Gastroesophageal sphincter (tissue), 4 donors: ENCODE measurements around the gene RAD52. TPM values are rescaled to one million over a fixed set of nuclear protein-coding genes. Genes with fewer than 3 reads are reported as not detected.

ENCODE experiments used
- ATAC-seq: fragments of 150-250 bp; one replicate; pipeline ENCODE4 v1.9.1; 2016; ENCODE audit warnings: mild to moderate bottlenecking, moderate library complexity
- H3K27ac ChIP-seq, 4 donors: fragments of 200-600 bp; sonication (generic) in 3 of 4; 1 replicate in 3 of 4; 2 replicates in 1 of 4; pipeline ENCODE4 v1.5.1; 2016 to 2019
- H3K27me3 ChIP-seq: fragments of 200-600 bp; sonication (generic); one replicate; pipeline ENCODE4 v1.5.1; 2019
- H3K36me3 ChIP-seq, 2 donors: fragments of 200-600 bp; sonication (generic); one replicate each; pipeline ENCODE4 v1.5.1; 2019; ENCODE audit warnings: control low read depth in 1 of 2
- H3K4me1 ChIP-seq, 3 donors: fragments of 200-600 bp; sonication (generic); 1 replicate in 2 of 3; 2 replicates in 1 of 3; pipeline ENCODE4 v1.5.1; 2016 to 2019; ENCODE audit warnings: control low read depth in 2 of 3
- H3K4me3 ChIP-seq, 2 donors: fragments of 200-600 bp; sonication (generic); one replicate each; pipeline ENCODE4 v1.5.1; 2019; ENCODE audit warnings: mild to moderate bottlenecking in 1 of 2, moderate library complexity in 1 of 2
- H3K9me3 ChIP-seq, 3 donors: fragments of 200-600 bp; sonication (generic); one replicate each; pipeline ENCODE4 v1.5.1; 2017 to 2019; ENCODE audit warnings: control low read depth in 2 of 3
- EP300 ChIP-seq: sonication (generic); formaldehyde crosslinking; IDR thresholded peaks from one replicate; pipeline ENCODE4 v1.6.1; 2017; ENCODE audit warnings: antibody characterized with exemption, mild to moderate bottlenecking
- POLR2A ChIP-seq, 2 donors: fragments of 450-650 bp; IDR thresholded peaks; one replicate each; pipeline ENCODE4 v1.6.1; 2017; ENCODE audit warnings: antibody characterized with exemption in 2 of 2, mild to moderate bottlenecking in 2 of 2, moderate library complexity in 1 of 2
- POLR2AphosphoS5 ChIP-seq: sonication (generic); formaldehyde crosslinking; IDR thresholded peaks from one replicate; pipeline ENCODE4 v1.6.1; 2017; ENCODE audit warnings: antibody characterized with exemption
- WGBS, 2 donors: methylation state at CpG; one replicate each; pipeline ENCODE4 v1.1.5; 2018; ENCODE audit warnings: low coverage in 1 of 2; 5-methylcytosine and 5-hydroxymethylcytosine counted together
- total RNA-seq, 4 donors: library from RNA; depleted of rRNA; stranded (reverse); fragments of >200 nt; gene quantifications; one replicate each; pipeline ENCODE4 v1.1.0, GENCODE V29; 2016
- TF ChIP-seq, protein P1 (sequence below), 4 experiments: fragments of 200-600 bp in 2 of 4; fragments of 450-650 bp in 2 of 4; sonication (generic) in 1 of 4; IDR thresholded peaks; one replicate each; pipeline ENCODE4 v1.5.1; 2017 to 2019; ENCODE audit warnings: antibody characterized with exemption in 4 of 4, mild to moderate bottlenecking in 2 of 4, moderate library complexity in 2 of 4

The RAD52 gene
- total RNA-seq, 4 donors from 2014 or later: 10.0 to 17.7 (median 13.5) TPM

DNA sequence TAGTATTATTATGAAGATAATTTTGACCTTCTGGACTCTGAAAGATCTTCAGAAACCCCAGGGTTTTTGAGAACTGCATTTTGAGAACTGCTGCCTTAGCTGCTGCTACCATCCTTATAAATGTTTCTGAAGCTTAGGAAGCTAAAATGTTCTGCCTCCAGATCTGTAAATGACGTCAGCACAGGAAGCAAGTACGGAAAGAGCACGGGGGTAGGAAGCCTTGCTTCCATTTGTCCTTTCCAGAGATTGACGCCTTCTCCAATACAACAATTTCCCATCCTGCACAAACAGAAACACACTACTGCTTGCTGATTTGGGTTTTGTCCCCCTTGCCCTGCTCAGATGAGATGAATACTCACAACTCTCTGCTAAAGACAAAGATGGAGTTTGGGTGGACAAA lies 17.9 kb downstream of the RAD52 start:
- H3K9me3 ChIP-seq: no peaks in the 10 kb centered on the region
- 69 to 83% methylated on average over 4 of the region's 4 CpGs for WGBS, 2 donors
- H3K27me3 ChIP-seq: no peaks in the 10 kb centered on the region
- TF ChIP-seq, protein P1, sequence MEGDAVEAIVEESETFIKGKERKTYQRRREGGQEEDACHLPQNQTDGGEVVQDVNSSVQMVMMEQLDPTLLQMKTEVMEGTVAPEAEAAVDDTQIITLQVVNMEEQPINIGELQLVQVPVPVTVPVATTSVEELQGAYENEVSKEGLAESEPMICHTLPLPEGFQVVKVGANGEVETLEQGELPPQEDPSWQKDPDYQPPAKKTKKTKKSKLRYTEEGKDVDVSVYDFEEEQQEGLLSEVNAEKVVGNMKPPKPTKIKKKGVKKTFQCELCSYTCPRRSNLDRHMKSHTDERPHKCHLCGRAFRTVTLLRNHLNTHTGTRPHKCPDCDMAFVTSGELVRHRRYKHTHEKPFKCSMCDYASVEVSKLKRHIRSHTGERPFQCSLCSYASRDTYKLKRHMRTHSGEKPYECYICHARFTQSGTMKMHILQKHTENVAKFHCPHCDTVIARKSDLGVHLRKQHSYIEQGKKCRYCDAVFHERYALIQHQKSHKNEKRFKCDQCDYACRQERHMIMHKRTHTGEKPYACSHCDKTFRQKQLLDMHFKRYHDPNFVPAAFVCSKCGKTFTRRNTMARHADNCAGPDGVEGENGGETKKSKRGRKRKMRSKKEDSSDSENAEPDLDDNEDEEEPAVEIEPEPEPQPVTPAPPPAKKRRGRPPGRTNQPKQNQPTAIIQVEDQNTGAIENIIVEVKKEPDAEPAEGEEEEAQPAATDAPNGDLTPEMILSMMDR (IDR thresholded peaks at IDR 0.05): no peak
- TF ChIP-seq EP300 (no peak), POLR2A (IDR thresholded peaks at IDR 0.05) (no peak), POLR2AphosphoS5 (no peak)
- peaks cover 0 to 70% of the 10 kb centered on the region in 2 donors for H3K36me3 ChIP-seq
- H3K4me1 ChIP-seq: no peaks in the 10 kb centered on the region
- H3K4me3 ChIP-seq: no peak overlapping the region
- no peak overlapping the region for H3K27ac ChIP-seq
- ATAC-seq: no peak

DNA sequence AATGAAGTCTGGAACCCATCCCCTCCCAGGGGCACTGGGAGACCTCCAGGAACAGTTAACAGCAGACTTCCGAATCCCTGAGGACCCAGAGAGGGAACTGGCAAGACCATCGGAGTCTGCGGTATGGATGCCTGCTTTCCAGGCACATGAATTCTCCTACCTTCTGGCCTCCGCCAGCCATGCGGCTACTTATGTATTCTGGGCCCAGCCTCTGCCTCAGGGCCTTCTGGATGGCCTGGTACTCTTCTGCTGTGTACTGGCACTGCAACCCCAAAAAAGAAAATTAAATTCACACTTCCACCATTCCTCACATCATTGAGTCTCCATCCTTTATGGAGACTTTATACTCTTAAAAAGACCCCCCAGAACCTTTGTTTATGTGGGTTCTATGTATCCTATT lies 18.4 kb downstream of the RAD52 start:
- TF ChIP-seq POLR2A (IDR thresholded peaks at IDR 0.05): no peak
- no peak for TF ChIP-seq POLR2AphosphoS5
- TF ChIP-seq, protein P1 (IDR thresholded peaks at IDR 0.05): no peak
- TF ChIP-seq EP300: no peak
- H3K36me3 ChIP-seq: peaks cover 0 to 70% of the 10 kb centered on the region in 2 donors
- H3K4me3 ChIP-seq: no peak overlapping the region
- no peaks in the 10 kb centered on the region for H3K4me1 ChIP-seq
- no peaks in the 10 kb centered on the region for H3K27me3 ChIP-seq
- 97 to 100% methylated on average over 2 to 4 of the region's 5 CpGs for WGBS, 2 donors
- H3K27ac ChIP-seq: no peak overlapping the region
- no peak for ATAC-seq
- H3K9me3 ChIP-seq: no peaks in the 10 kb centered on the region

DNA sequence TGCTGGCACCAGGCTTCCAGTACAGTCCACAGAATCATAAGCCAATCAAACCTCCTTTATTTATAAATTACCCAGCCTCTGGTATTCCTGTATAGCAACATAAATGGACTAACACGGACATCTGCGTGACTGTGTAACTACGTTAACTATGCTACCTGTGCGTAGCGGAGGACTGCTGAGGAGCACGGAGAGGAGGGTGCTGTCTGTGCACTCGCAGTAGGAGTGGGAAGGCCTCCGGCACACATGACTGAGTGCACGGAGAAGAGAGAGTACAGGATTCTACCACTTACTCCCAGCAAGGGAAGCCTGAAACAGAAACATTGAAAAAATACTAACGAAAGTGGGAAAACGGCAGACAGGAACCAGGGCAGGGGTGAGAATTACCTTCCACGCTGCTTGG lies 22.9 kb downstream of the RAD52 start:
- WGBS, 2 donors: 92 to 94% methylated on average over 9 of the region's 12 CpGs
- H3K36me3 ChIP-seq: peaks cover 0 to 90% of the 10 kb centered on the region in 2 donors
- H3K9me3 ChIP-seq: no peaks in the 10 kb centered on the region
- no peak for ATAC-seq
- H3K4me1 ChIP-seq: no peaks in the 10 kb centered on the region
- no peaks in the 10 kb centered on the region for H3K27me3 ChIP-seq
- TF ChIP-seq, protein P1 (IDR thresholded peaks at IDR 0.05): no peak
- TF ChIP-seq POLR2AphosphoS5: no peak
- TF ChIP-seq POLR2A (IDR thresholded peaks at IDR 0.05): no peak
- TF ChIP-seq EP300: no peak
- H3K4me3 ChIP-seq: no peak overlapping the region
- H3K27ac ChIP-seq: no peak overlapping the region

DNA sequence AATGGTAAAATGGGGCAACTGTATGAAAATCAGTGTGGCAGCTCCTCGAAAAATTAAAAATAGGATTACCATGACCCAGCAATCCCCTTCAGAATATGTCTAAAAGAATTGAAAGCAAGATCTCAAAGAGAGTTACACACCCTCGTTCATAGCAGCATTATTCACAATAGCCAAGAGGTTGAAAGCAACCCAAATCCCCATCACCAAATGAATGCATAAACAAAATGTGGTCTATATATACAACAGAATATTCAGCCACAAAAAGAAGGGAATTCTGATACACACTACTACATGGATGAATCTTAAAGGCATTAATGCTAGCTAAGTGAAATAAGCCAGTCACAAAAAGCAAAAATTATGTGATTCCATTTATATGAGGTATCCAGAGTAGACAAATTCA lies 27.2 kb downstream of the RAD52 start:
- TF ChIP-seq, protein P1 (IDR thresholded peaks at IDR 0.05): no peak
- no peak for TF ChIP-seq EP300
- TF ChIP-seq POLR2AphosphoS5: no peak
- TF ChIP-seq POLR2A (IDR thresholded peaks at IDR 0.05): no peak
- no peak for ATAC-seq
- no peak overlapping the region for H3K27ac ChIP-seq
- H3K27me3 ChIP-seq: no peaks in the 10 kb centered on the region
- H3K9me3 ChIP-seq: no peaks in the 10 kb centered on the region
- WGBS, 2 donors: 43 to 50% methylated on average over 2 of the region's 2 CpGs
- H3K36me3 ChIP-seq: peaks cover 0 to 74% of the 10 kb centered on the region in 2 donors
- no peak overlapping the region for H3K4me3 ChIP-seq
- H3K4me1 ChIP-seq: no peaks in the 10 kb centered on the region

DNA sequence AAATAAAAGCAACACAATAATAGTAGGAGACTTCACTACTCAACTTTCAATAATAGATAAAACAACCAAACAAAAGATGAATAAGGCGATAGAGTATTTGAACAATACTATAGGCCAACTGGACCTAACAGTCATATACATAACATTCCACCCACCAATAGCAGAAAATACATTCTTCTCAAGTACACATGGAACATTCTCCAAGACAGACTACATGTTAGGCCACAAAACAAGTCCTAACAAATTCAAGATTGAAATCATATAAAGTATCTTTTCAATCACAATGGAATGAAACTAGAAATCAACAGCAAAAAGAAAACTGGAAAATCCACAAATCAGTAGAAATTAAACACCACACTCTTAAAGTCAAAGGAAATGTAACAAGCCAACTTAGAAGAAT lies 28.8 kb downstream of the RAD52 start:
- H3K27me3 ChIP-seq: no peaks in the 10 kb centered on the region
- no peak overlapping the region for H3K4me3 ChIP-seq
- no peaks in the 10 kb centered on the region for H3K9me3 ChIP-seq
- H3K36me3 ChIP-seq: peaks cover 0 to 74% of the 10 kb centered on the region in 2 donors
- no peak overlapping the region for H3K27ac ChIP-seq
- no peak for ATAC-seq
- no peaks in the 10 kb centered on the region for H3K4me1 ChIP-seq
- 95 to 100% methylated on average over 1 of the region's 1 CpG for WGBS, 2 donors
- TF ChIP-seq EP300 (no peak), POLR2AphosphoS5 (no peak), POLR2A (IDR thresholded peaks at IDR 0.05) (no peak)
- TF ChIP-seq, protein P1 (IDR thresholded peaks at IDR 0.05): no peak
